ENCODE results near the gene PEX16. TPM values are rescaled to one million over a fixed set of nuclear protein-coding genes. Genes with fewer than 3 reads are reported as not detected.

The PEX16 gene
- total RNA-seq, 1 experiment from 2014 or later = 34.5 TPM

DNA sequence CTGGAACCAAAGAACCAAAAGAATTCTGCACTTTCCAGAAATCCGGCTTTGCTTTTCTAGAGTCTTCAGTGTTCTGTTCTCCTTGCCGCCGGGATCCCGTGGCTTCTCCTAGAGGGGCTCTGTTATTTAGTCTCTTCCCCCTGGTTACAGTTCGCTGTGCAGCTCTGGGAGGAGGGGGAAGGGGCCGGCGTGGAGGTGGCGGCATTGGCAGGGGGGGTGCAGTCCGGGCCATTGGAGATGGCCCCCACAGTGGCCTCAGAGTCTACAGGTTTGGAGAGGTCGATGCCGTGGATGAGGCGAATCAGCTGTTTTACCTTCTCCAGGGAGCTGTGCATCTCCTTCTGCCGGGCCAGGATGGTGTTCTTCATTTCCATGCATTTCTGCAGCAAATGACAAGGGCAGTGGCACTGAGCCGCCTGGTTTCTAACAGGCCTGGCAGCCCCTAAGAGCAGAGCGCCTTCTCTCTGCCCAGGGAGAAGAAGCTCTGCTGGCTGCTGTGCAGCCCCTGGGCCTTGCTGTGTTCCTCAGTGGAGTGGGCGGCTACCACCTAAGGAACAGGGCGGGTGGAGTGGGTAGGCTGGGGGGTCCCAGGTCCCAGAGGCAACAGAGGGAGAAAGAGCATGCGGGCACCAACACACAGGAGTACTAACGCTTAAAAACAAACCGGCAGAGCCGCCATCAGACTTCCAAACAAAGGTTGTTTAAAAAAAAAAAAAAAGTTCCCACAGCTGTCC lies 16.3 kb upstream of the PEX16 start:
- H3K36me3 Mint-ChIP-seq (ENCODE audit: insufficient read depth, unreplicated experiment) = peaks cover 15% of the 10 kb centered on the region
- CTCF ChIA-PET = interaction anchor here (0.6 kb wide), 1 partner anchor 80 kb away, joined by 3 read pairs; no protein-coding TSS in a partner anchor

DNA sequence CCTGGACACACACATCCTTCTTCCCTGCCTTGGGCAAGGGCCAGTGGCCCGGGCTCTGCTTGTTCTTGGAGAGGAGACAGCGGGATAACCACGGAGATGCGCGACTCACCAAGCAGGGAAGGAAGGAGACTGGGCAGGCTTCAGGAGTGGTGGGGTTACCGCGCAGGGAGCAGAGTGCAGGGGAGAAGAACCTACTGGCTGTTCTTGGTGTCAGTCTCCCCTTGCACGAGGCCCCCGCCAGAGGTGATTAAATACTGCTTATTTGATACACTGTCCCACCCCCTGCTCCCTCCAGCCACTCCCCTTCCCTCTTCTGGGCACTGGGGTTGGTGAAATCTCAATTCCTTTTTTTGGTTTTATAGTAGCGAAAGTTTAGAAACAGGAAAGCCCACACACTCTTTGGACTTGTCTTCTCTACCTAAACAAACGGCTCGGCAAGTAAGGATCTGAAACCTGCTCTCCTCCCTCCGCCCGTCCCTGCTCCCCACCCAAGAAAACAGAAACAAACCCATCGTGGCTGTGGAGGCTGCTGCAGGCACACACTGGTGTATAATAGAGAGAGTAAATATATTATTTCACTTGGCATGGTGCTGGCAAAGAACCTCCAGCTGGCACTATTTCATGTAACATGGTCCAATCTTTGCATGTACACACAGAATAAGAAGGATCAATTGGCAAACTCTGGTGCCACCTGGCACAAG lies 15.6 kb upstream of the PEX16 start:
- DNase-seq = no peak
- intact Hi-C loops (cut with micrococcal nuclease; ENCODE audit: unreplicated experiment) = no loop called here
- no peak overlapping the region for H3K27ac Mint-ChIP-seq (ENCODE audit: unreplicated experiment)

More for the DNA sequence above, 16.3 kb upstream of the PEX16 start:
- no TSS peak for BruUV-seq (replicated peaks)
- Mint-ChIP-seq H3K27me3 (ENCODE audit: unreplicated experiment) (no peaks in the 10 kb centered on the region), H3K4me3 (ENCODE audit: low read depth, unreplicated experiment) (no peak overlapping the region), H3K4me1 (ENCODE audit: low read depth, unreplicated experiment) (peaks cover 11% of the 10 kb centered on the region), H3K27ac (ENCODE audit: unreplicated experiment) (no peak overlapping the region), H3K9me3 (ENCODE audit: low read depth, unreplicated experiment) (no peaks in the 10 kb centered on the region)
- TF ChIP-seq CTCF (IDR thresholded peaks at IDR 0.05; ENCODE audit: unreplicated experiment) = no peak
- DNase-seq = no peak
- intact Hi-C loops (cut with micrococcal nuclease; ENCODE audit: unreplicated experiment) = no loop called here

GRCh38 chr11:45932217-45932616 lies 14.5 kb upstream of the PEX16 start:
- intact Hi-C loops (cut with micrococcal nuclease; ENCODE audit: unreplicated experiment) = no loop called here
- no TSS peak for BruUV-seq (replicated peaks)
- no peaks in the 10 kb centered on the region for H3K9me3 Mint-ChIP-seq (ENCODE audit: low read depth, unreplicated experiment)
- peaks cover 11% of the 10 kb centered on the region for H3K4me1 Mint-ChIP-seq (ENCODE audit: low read depth, unreplicated experiment)
- no peak for TF ChIP-seq CTCF (IDR thresholded peaks at IDR 0.05; ENCODE audit: unreplicated experiment)
- CTCF ChIA-PET = no interaction called here
- peaks cover 21% of the 10 kb centered on the region for H3K36me3 Mint-ChIP-seq (ENCODE audit: insufficient read depth, unreplicated experiment)
- H3K27ac Mint-ChIP-seq (ENCODE audit: unreplicated experiment) = no peak overlapping the region
- DNase-seq = no peak
- H3K4me3 Mint-ChIP-seq (ENCODE audit: low read depth, unreplicated experiment) = no peak overlapping the region
- H3K27me3 Mint-ChIP-seq (ENCODE audit: unreplicated experiment) = no peaks in the 10 kb centered on the region

More for the DNA sequence above, 15.6 kb upstream of the PEX16 start:
- CTCF ChIA-PET = interaction anchor here (0.6 kb wide), 1 partner anchor 80 kb away, joined by 3 read pairs; no protein-coding TSS in a partner anchor
- H3K4me3 Mint-ChIP-seq (ENCODE audit: low read depth, unreplicated experiment) = no peak overlapping the region
- H3K4me1 Mint-ChIP-seq (ENCODE audit: low read depth, unreplicated experiment) = peaks cover 11% of the 10 kb centered on the region
- peaks cover 21% of the 10 kb centered on the region for H3K36me3 Mint-ChIP-seq (ENCODE audit: insufficient read depth, unreplicated experiment)
- TF ChIP-seq CTCF (IDR thresholded peaks at IDR 0.05; ENCODE audit: unreplicated experiment) = no peak
- no peaks in the 10 kb centered on the region for H3K27me3 Mint-ChIP-seq (ENCODE audit: unreplicated experiment)
- BruUV-seq (replicated peaks) = no TSS peak
- H3K9me3 Mint-ChIP-seq (ENCODE audit: low read depth, unreplicated experiment) = no peaks in the 10 kb centered on the region

DNA sequence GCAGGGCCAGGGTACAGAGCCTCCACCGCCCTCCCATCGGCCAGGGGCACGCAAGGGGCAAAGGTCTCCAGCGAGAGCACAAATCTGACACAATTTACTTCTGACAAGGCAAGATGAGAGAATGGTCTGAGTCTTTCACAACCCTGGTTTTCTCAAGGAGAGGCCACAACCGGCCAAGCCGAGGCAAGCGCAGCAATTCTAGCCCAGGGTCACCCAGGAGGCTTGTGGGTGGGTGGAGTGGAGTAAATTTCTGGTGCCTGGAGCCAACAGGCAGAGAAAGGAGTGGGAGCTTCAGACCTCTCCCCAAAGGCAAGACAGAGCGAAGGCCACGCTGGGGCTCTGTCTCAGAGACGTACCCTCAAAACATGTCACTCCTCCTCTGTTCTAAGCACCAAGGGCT lies 14.1 kb upstream of the PEX16 start:
- peaks cover 21% of the 10 kb centered on the region for H3K36me3 Mint-ChIP-seq (ENCODE audit: insufficient read depth, unreplicated experiment)
- no TSS peak for BruUV-seq (replicated peaks)
- no peaks in the 10 kb centered on the region for H3K27me3 Mint-ChIP-seq (ENCODE audit: unreplicated experiment)
- no peak overlapping the region for H3K27ac Mint-ChIP-seq (ENCODE audit: unreplicated experiment)
- CTCF ChIA-PET = no interaction called here
- no peak for DNase-seq
- H3K4me1 Mint-ChIP-seq (ENCODE audit: low read depth, unreplicated experiment) = peaks cover 11% of the 10 kb centered on the region
- H3K9me3 Mint-ChIP-seq (ENCODE audit: low read depth, unreplicated experiment) = no peaks in the 10 kb centered on the region
- no peak for TF ChIP-seq CTCF (IDR thresholded peaks at IDR 0.05; ENCODE audit: unreplicated experiment)
- intact Hi-C loops (cut with micrococcal nuclease; ENCODE audit: unreplicated experiment) = no loop called here
- no peak overlapping the region for H3K4me3 Mint-ChIP-seq (ENCODE audit: low read depth, unreplicated experiment)

Data from Calu3 (cell line).